A549 (cell line): ENCODE data around the gene LAMP1. TPM values are rescaled to one million over a fixed set of nuclear protein-coding genes. Genes with fewer than 3 reads are reported as not detected.

Source experiments
- ATAC-seq, 2 experiments: fragments of 200-7000 bp in 1 of 2; fragments of >200 bp in 1 of 2; cut with Nextera tagmentation in 1 of 2; cut with Tn5 transposase in 1 of 2; 3 replicates each; pipeline versions ENCODE4 v1.8.0 to v1.9.1; 2018 to 2020; ENCODE audit warnings: mild to moderate bottlenecking in 1 of 2, moderate library complexity in 1 of 2
- CTCF ChIA-PET: fragments of 300-600 bp; sonication (Branson Sonifier 250); formaldehyde crosslinking; extraction: SDS; loops from one replicate; lab custom pipeline; 2021; ENCODE audit warnings: antibody characterized with exemption, inconsistent platforms; lab: Yijun Ruan, JAX
- POLR2A ChIA-PET: fragments of 350-600 bp; formaldehyde crosslinking; extraction: SDS; loops from one replicate; lab custom pipeline; 2021; ENCODE audit warnings: antibody characterized with exemption, inconsistent platforms; lab: Yijun Ruan, JAX
- DNase-seq, 2 experiments: peaks; one replicate each; pipeline versions ENCODE4 v3.0.0 to v3.0.0-alpha.2; 2011 to 2016; ENCODE audit warnings: low read depth in 1 of 2, low spot score in 1 of 2
- FAIRE-seq: peaks from 2 replicates; lab custom pipeline; 2011; peaks lifted over from hg19 to GRCh38; lab: Jason Lieb, UNC
- H3K27ac ChIP-seq, 2 experiments: fragments of >200 bp; sonication (Bioruptor Twin); formaldehyde crosslinking; 3 replicates each; pipeline ENCODE4 v1.5.1; 2016 to 2017
- H3K4me1 ChIP-seq: fragments of >200 bp; sonication (Bioruptor Twin); formaldehyde crosslinking; 3 replicates; pipeline ENCODE4 v1.6.1; 2016
- H3K4me2 ChIP-seq: fragments of >200 bp; sonication (Bioruptor Twin); formaldehyde crosslinking; 3 replicates; pipeline ENCODE4 v1.6.1; 2016
- H3K4me3 ChIP-seq: fragments of >200 bp; sonication (Bioruptor Twin); formaldehyde crosslinking; 3 replicates; pipeline ENCODE4 v1.5.1; 2016
- H3K9me3 ChIP-seq: fragments of >200 bp; sonication (Bioruptor Twin); formaldehyde crosslinking; 3 replicates; pipeline ENCODE4 v1.6.1; 2016
- CBX8 ChIP-seq: fragments of 200-600 bp; sonication (generic); IDR thresholded peaks from 2 replicates; pipeline ENCODE4 v1.6.1; 2016
- E2F6 ChIP-seq: IDR thresholded peaks from 2 replicates; pipeline ENCODE4 v1.6.1; 2012; ENCODE audit warnings: low read depth, borderline replicate concordance
- ESRRA ChIP-seq: fragments of 150-350 bp; IDR thresholded peaks from 2 replicates; pipeline ENCODE4 v1.6.1; 2014; ENCODE audit warnings: mild to moderate bottlenecking, low read length, borderline replicate concordance
- GATA3 ChIP-seq: IDR thresholded peaks from 2 replicates; pipeline ENCODE4 v1.6.1; 2012; ENCODE audit warnings: borderline replicate concordance
- HDAC2 ChIP-seq: fragments of 200-600 bp; sonication (generic); IDR thresholded peaks from 2 replicates; pipeline ENCODE4 v1.6.1; 2016
- HOXB13 ChIP-seq: fragments of 250-450 bp; sonication (Bioruptor Pico); IDR thresholded peaks from 2 replicates; pipeline ENCODE4 v1.5.0; 2020; ENCODE audit warnings: low read depth, mild to moderate bottlenecking, moderate library complexity
- JUNB ChIP-seq: fragments of >200 bp; sonication (Bioruptor Twin); formaldehyde crosslinking; IDR thresholded peaks from 2 replicates; pipeline ENCODE4 v1.6.1; 2016
- KDM5A ChIP-seq: fragments of 200-600 bp; sonication (generic); IDR thresholded peaks from 2 replicates; pipeline ENCODE4 v1.6.1; 2016; ENCODE audit warnings: antibody characterized with exemption, mild to moderate bottlenecking
- MAX ChIP-seq: IDR thresholded peaks from 2 replicates; pipeline ENCODE4 v1.6.1; 2012
- NFE2L2 ChIP-seq: fragments of 150-350 bp; conservative IDR thresholded peaks from 2 replicates; pipeline ENCODE4 v1.6.1; 2014; ENCODE audit warnings: low read length
- NR3C1 ChIP-seq: fragments of >200 bp; sonication (Bioruptor Twin); formaldehyde crosslinking; IDR thresholded peaks from 3 replicates; pipeline ENCODE4 v1.6.1; 2017
- PBX3 ChIP-seq: IDR thresholded peaks from 2 replicates; pipeline ENCODE4 v1.6.1; 2012
- PHF8 ChIP-seq: fragments of 200-600 bp; sonication (generic); IDR thresholded peaks from 2 replicates; pipeline ENCODE4 v1.6.1; 2016; ENCODE audit warnings: low read depth, mild to moderate bottlenecking, antibody characterized with exemption, moderate library complexity, borderline replicate concordance
- RAD21 ChIP-seq, 2 experiments: fragments of >200 bp in 1 of 2; sonication (Bioruptor Twin) in 1 of 2; formaldehyde crosslinking in 1 of 2; IDR thresholded peaks in 1 of 2; conservative IDR thresholded peaks in 1 of 2; 2 replicates in 1 of 2; 3 replicates in 1 of 2; pipeline ENCODE4 v1.6.1; 2012 to 2018; ENCODE audit warnings: inconsistent platforms in 1 of 2
- RARB ChIP-seq: fragments of 250-450 bp; sonication (Bioruptor Pico); IDR thresholded peaks from 2 replicates; pipeline ENCODE4 v1.8.0; 2021; ENCODE audit warnings: mild to moderate bottlenecking, moderate library complexity
- RCOR1 ChIP-seq: fragments of 150-350 bp; IDR thresholded peaks from 2 replicates; pipeline ENCODE4 v1.6.1; 2014; ENCODE audit warnings: antibody characterized with exemption, low read length, low read depth
- REST ChIP-seq: fragments of 200-600 bp; sonication (generic); IDR thresholded peaks from 2 replicates; pipeline ENCODE4 v1.6.1; 2016; ENCODE audit warnings: antibody characterized with exemption, mild to moderate bottlenecking, moderate library complexity
- RFX5 ChIP-seq: fragments of 450-650 bp; IDR thresholded peaks from 2 replicates; pipeline ENCODE4 v1.7.1; 2014; ENCODE audit warnings: antibody characterized with exemption, mild to moderate bottlenecking, moderate library complexity
- SMC3 ChIP-seq: fragments of >200 bp; sonication (Bioruptor Twin); formaldehyde crosslinking; IDR thresholded peaks from 3 replicates; pipeline ENCODE4 v1.6.1; 2018; ENCODE audit warnings: inconsistent platforms
- TP53 ChIP-seq: fragments of 250-450 bp; sonication (Bioruptor Pico); IDR thresholded peaks from 2 replicates; pipeline ENCODE4 v1.5.0; 2021; ENCODE audit warnings: mild to moderate bottlenecking, moderate library complexity
- ZFP36 ChIP-seq: fragments of 450-650 bp; IDR thresholded peaks from 2 replicates; pipeline ENCODE4 v1.6.1; 2014; ENCODE audit warnings: borderline replicate concordance; ENCODE audit not compliant: partially characterized antibody
- ZSCAN20 ChIP-seq: fragments of 250-450 bp; sonication (Bioruptor Pico); IDR thresholded peaks from 2 replicates; pipeline ENCODE4 v1.8.0; 2022; ENCODE audit warnings: mild to moderate bottlenecking, moderate library complexity
- WGBS: methylation state at CpG from one replicate; pipeline ENCODE4 v1.1.6; 2017; ENCODE audit errors: missing lambda C conversion rate; 5-methylcytosine and 5-hydroxymethylcytosine counted together
- polyA plus RNA-seq, 4 experiments: library from polyadenylated mRNA; depleted of rRNA in 3 of 4; stranded (reverse); fragments of >200 nt; fragmentation: RNase III in 1 of 4; extraction: RNeasy Plus Mini Kit Qiagen cat#74134 plus additional on column Dnase treatment in 1 of 4; gene quantifications; 2 replicates in 3 of 4; 3 replicates in 1 of 4; pipeline ENCODE4 v1.2.3, GENCODE V29; 2011 to 2017
- TF ChIP-seq, protein P1 (sequence below): fragments of 250-450 bp; sonication (Bioruptor Pico); IDR thresholded peaks from 2 replicates; pipeline ENCODE4 v1.5.0; 2020; ENCODE audit warnings: low read depth, mild to moderate bottlenecking, moderate library complexity

The LAMP1 gene
- polyA plus RNA-seq, 2 of the 4 experiments (the other 2 are of a cell fraction): 58.7 to 114 TPM

DNA sequence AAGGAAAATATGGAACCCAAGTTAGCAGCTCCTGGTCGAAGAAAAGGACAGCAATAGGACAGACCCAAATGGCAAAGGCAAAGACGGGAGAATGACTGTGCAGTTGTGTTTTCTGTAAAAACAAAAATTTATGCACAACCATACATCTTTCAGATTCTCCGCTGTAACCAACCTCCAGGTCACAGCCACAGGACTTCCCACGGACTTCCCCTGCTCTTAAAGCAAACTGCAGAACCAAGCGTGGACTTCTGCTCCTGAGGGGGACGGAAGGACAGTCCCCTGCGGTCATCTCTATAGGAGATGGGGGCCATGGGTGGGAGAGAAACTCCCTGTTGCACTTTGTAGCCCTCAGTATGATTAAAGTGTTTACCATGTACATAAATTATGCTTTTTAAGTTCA lies 64.4 kb downstream of the LAMP1 start (continued):
- TF ChIP-seq E2F6 (no peak), NFE2L2 (no peak), HDAC2 (no peak), GATA3 (no peak)
- TF ChIP-seq, all 56 proteins: peak for 0

DNA sequence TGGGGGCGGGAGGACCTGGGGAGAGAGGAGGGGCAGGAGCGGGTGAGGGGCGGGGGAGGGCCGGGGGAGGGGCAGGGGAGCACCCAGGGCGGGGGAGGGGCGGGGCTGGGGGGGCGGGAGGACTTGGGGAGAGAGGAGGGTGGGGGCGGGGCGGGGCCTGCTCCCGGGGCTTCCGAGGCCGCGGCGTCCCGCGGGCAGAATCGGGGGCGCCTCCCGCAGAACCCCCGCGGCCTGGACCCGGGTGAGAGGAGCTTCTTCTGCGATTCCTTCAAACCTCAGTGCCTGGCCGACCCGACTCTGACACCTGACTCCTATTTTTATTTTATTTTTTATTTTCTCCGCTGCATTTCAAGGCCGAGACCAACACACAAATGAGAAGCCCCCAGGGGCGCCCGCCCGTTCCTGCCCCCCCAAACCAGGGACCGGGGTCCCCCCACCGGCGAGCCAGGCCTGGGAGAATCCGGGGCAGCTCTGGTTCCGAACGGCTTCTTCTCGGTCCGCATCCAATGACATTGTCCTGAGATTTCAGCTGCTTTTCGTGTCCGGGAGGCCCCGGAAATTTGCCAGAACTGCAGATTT lies 67.4 kb downstream of the LAMP1 start:
- ChIA-PET CTCF (no interaction called here), POLR2A (interaction anchor here (1.0 kb wide), 1 partner anchor 155 kb away, joined by 3 read pairs; the partner anchor contains the start of gene CUL4A)
- ATAC-seq (peak in 1 of 2 experiments; percentile 23; a peak in 1 of 6 replicates), DNase-seq (peak in 1 of 2 experiments; percentile 17), FAIRE-seq (no peak)
- peak overlapping the region; percentile 53 to 87; a peak in 5 of 6 replicates for H3K27ac ChIP-seq
- WGBS: 32% methylated on average over 22 of the region's 41 CpGs
- H3K4me3 ChIP-seq: peak overlapping the region; percentile 39; the same call in 2 of the 3 replicates
- peak overlapping the region; percentile 70 for H3K4me2 ChIP-seq
- no peaks in the 10 kb centered on the region for H3K9me3 ChIP-seq
- H3K4me1 ChIP-seq: no peaks in the 10 kb centered on the region
- TF ChIP-seq RARB (CRISPR knock-in tag) (no peak), NR3C1 (no peak), RFX5 (no peak), HOXB13 (no peak), ZFP36 (no peak), E2F6 (no peak), KDM5A (no peak), RAD21 (conservative IDR thresholded peaks at IDR 0.05 in 1 of 2, IDR thresholded peaks at IDR 0.05 in 1 of 2) (no peak), ZSCAN20 (CRISPR knock-in tag) (no peak), RCOR1 (no peak), ESRRA (no peak), JUNB (no peak), CBX8 (no peak), TP53 (CRISPR knock-in tag) (no peak), REST (no peak), MAX (no peak), PHF8 (no peak; the same call in 1 of the 2 replicates), SMC3 (no peak), PBX3 (no peak)
- TF ChIP-seq, protein P1, sequence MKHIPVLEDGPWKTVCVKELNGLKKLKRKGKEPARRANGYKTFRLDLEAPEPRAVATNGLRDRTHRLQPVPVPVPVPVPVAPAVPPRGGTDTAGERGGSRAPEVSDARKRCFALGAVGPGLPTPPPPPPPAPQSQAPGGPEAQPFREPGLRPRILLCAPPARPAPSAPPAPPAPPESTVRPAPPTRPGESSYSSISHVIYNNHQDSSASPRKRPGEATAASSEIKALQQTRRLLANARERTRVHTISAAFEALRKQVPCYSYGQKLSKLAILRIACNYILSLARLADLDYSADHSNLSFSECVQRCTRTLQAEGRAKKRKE (CRISPR knock-in tag): no peak
